Stimulated activated CD4-positive, alpha-beta T cell treated with anti-CD3 and anti-CD28 coated beads, Interleukin-1b, Interleukin-23, amount 100 ng/mL, for 1 hour (primary cell): Measurements from ENCODE around the gene RPH3AL.
"Not testable (repeated sequence)": the region's sequence is repeated elsewhere in the genome, so short reads cannot be mapped to it uniquely, and the experiment has no call there.

Source experiments
- DNase-seq, 2 donors: peaks; one replicate each; pipeline ENCODE4 v3.0.0-alpha.2; 2020; ENCODE audit warnings: low read depth in 2 of 2

Gene RPH3AL

GRCh38 chr17:282000-282911, 70.4 kb downstream of the RPH3AL start:
- DNase-seq: no peak

DNA sequence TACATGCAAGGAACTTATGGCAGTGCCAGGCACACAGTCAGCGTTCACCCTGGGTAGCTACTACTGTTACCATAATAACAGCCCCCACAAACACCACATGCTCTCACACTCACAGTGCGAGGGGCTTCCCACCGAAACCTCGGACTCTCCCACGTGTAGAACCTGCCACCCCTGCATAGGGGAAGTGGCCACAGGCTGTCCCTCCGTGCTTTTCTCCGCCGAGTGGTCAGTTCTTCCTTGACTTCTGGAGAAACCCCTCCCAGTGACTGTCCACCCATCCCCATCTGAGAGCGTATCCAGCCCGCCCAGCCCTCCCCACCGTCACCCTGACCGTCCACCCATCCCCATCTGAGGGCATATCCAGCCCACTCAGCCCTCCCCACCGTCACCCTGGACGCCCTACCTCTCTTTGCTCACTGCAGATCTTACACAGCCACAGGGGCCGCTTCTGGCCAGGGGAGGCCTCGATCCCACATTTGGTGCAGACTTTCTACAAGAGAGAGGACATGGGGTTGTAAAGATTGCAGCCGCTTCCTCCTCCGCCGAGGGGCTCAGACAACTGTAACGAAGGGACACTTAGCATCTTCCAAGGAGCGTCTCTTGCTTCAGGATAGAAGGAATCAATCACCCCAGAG, 71.1 kb downstream of the RPH3AL start:
- DNase-seq: no peak

DNA sequence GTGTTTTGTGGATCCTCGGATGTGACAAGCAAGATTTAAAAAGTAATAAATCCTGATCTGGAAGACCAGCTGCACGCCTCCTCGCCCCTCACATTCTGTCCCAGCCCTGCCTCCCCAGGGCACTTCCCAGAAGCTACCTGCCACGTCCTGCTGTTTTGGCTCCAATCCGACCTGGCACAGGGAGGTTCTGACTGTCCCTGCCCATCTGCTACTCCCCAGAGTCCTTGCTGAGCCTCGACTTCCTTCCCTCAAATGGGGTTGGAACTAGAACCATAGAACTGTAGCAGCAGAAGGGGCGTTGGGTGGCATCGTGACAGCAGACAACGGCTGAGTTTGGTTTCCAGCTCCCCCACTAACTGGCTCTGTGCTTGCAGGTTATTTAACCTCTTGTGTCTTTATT, 71.7 kb downstream of the RPH3AL start:
- no peak for DNase-seq

- no peak for DNase-seq
These were observed 72.4 kb downstream of the RPH3AL start for GRCh38 chr17:280216-280615.

DNA sequence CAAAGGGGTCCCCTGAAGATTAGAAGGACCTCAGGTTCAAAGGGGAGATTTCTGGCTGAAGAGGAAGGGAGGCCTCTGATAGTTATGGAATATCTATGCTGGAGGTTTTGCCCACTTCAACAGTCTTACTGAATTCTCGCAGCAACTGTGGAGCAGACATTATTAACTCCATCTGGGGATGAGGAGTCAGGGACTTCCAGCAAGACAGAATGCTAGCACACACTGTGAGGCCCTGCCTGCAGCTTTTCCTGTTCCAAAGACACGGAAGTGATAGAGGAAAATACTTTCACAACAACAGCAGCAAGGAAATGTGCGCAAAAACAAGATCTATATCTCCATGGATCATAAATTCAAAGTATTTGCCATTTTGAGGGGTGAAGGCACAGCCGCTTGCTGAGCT, 72.8 kb downstream of the RPH3AL start:
- DNase-seq: no peak

DNA sequence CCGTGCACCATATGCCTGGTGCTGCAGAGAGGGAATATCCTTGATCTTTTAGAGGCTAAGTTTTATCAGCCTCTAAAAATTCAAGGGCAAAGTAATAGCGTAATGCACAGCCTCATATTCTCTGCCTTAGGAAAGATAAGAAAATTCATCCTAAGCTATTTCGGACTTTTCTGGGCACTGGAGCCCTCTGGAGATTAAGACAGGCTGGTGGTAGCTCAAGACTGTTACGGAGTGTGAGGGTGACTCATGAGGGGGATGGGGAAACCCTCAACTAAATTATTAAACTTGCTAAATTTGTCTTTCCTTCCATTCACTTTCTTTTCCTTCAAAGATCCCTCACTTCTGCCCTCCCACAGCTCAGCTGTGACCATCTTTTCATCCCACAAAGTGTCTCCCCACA, 73.3 kb downstream of the RPH3AL start:
- DNase-seq: no peak

DNA sequence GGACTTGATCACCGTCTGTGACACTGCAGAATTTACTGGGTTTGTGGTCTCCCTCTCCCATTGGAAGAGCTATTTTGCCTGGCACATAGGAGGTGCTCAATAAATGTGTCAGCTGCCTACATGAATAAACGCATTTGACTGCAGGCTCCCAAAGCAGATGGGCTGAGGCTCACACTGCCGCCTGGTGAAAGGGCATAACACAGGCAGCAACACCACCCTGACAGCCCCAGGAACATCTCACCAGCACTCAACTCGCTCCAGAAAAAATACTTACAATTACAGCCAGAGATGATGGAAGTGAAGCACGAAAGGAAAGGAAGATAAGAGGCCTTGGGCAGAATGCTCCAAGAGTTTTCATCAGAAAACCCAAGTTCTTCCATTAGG, 73.9 kb downstream of the RPH3AL start:
- DNase-seq: no peak

- no peak for DNase-seq
These were observed 74.4 kb downstream of the RPH3AL start for GRCh38 chr17:278055-278675.

GRCh38 chr17:274902-275301, 77.7 kb downstream of the RPH3AL start:
- DNase-seq: no peak

GRCh38 chr17:273981-274832, 78.4 kb downstream of the RPH3AL start:
- no peak for DNase-seq

- not testable (repeated sequence) for DNase-seq
These were observed 79.8 kb downstream of the RPH3AL start for GRCh38 chr17:272856-273255.

- not testable (repeated sequence) for DNase-seq
These were observed 80.5 kb downstream of the RPH3AL start for GRCh38 chr17:271928-272623.

DNA sequence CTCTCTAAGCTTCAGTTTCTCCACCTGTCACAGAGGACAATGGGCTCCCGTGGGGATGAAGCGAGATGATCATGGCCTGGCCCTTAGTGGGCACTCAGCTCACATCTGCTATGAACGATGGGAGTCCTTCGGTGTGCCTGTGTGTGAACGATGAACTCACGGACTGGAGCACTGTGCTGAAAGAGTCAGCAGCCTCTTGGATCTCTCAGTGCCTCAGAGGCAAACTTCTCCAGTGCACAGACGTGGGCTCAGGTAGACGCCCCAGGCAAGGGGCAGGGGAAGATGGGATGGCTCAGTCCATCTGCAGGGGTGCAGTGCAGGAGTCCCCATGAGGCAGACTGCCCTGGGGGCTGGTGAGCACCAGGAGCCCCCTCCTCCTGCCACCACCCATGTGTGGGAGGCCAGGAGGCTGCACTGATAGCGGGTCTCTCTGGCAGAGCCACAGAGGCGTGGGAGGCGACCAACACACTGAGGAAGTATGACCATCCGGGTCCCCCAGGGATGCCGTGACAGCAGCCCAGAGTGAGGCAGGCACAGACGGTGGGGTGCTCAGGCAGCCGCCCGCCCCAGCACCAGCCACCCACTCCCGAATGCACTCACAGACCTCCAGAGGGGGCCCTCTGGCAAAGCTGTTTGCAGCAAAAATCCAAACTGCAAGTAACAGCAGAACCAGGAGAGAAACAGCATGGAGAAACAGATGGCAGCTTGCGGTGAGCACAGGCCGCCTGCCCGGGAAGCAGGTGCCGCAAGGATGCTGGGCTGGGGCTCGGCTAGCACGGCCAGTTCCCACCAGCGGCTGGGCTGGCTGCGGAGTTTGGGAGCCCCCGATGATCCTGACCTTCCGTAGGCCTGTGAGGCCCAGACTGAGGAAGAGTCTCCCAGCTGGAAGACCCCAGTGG, 82.7 kb downstream of the RPH3AL start:
- DNase-seq: no peak

- no peak for DNase-seq
These were observed 85.6 kb downstream of the RPH3AL start for GRCh38 chr17:266701-267667.

GRCh38 chr17:266219-266618, 86.4 kb downstream of the RPH3AL start:
- no peak for DNase-seq

DNA sequence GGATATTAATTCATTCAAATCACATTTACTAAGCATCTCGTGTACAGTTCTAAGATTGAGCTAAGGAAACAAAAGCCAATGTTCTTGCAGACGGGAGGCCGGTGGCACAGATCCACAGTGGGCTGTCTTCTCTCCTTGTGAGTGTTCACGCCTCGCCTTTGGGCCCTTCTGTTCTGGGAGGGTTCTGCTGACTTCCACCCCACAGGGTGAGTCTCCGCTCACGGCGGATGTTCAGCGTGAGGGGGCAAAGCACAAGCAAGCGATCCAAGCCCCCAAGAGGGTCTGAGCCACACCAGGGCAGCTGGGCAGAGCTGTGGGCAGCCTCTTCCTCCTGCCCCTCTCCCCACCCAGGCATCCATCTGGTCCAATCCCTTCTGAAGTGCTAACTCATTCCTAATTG, 86.9 kb downstream of the RPH3AL start:
- DNase-seq: no peak

- DNase-seq: no peak
These were observed 88.8 kb downstream of the RPH3AL start for GRCh38 chr17:263773-264172.

DNA sequence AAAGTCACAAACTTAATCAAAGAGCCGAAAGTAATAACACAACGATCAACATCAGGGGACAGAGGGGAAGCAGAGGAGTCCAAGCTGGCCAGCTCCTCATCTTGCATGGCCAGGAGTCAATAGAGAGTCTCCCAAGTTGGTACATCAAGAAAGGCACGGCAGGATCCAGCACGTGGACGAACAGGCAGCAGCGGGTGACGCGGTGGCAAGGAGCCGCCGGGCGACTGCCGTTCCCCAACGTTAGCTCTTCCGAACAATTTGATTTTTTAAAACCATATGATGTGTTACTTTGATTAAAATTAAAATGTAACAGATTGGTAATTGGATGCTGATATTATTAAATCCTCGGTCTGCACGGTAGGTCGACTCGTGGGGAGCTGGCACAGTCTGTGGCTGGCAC, 89.3 kb downstream of the RPH3AL start:
- DNase-seq: no peak

DNA sequence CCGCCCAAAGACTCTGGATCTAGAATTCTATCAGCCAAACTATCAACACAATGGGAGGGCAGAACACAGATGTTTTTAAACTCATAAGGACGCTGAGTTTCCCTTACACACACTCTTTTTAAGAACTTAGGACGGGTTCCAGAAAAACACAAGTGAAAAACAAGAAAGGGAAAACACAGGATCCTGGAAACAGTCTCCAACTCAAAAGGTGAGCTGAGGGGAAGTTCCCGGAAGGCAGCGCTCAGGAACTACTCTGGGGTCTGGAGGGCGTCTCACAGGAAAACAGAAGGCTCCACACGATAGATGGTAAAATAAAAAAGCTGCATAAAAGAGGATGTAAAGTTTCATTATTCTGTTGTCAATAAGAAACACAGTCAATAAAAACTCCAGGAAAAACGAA, 91.0 kb downstream of the RPH3AL start:
- no peak for DNase-seq
